KMS-11 (cell line): Measurements from ENCODE around the gene HSP90AB1.

Source experiments
- H2AFZ ChIP-seq: fragments of 200-600 bp; sonication (generic); 2 replicates; pipeline ENCODE4 v1.6.1; 2016; ENCODE audit warnings: antibody characterized with exemption, mixed run types, low read depth
- H3K27ac ChIP-seq: fragments of 200-600 bp; sonication (generic); 2 replicates; pipeline ENCODE4 v1.6.1; 2016; ENCODE audit warnings: mild to moderate bottlenecking, mixed run types
- H3K27me3 ChIP-seq: fragments of 200-600 bp; sonication (generic); 2 replicates; pipeline ENCODE4 v1.6.1; 2017; ENCODE audit warnings: mild to moderate bottlenecking, low read depth, mixed run types, moderate library complexity; ENCODE audit not compliant: insufficient read depth
- H3K36me3 ChIP-seq: fragments of 200-600 bp; sonication (generic); 2 replicates; pipeline ENCODE4 v1.6.1; 2017; ENCODE audit warnings: mild to moderate bottlenecking, mixed run types; ENCODE audit not compliant: insufficient read depth
- H3K4me1 ChIP-seq: fragments of 200-600 bp; sonication (generic); 2 replicates; pipeline ENCODE4 v1.6.1; 2016; ENCODE audit warnings: mild to moderate bottlenecking, low read depth, mixed run types; ENCODE audit not compliant: poor library complexity, severe bottlenecking
- H3K4me2 ChIP-seq: fragments of 200-600 bp; sonication (generic); 2 replicates; pipeline ENCODE4 v1.7.0; 2016; ENCODE audit warnings: mild to moderate bottlenecking, mixed run types
- H3K4me3 ChIP-seq: fragments of 200-600 bp; sonication (generic); IDR thresholded peaks from 2 replicates; pipeline ENCODE4 v1.6.1; 2017; ENCODE audit warnings: low read depth, low read length, mixed read lengths; ENCODE audit not compliant: insufficient read depth
- H3K79me2 ChIP-seq: fragments of 200-600 bp; sonication (generic); 2 replicates; pipeline ENCODE4 v1.6.1; 2016; ENCODE audit warnings: low read depth, mixed run types; ENCODE audit not compliant: insufficient read depth
- H3K9ac ChIP-seq: fragments of 200-600 bp; sonication (generic); 2 replicates; pipeline ENCODE4 v1.6.1; 2016; ENCODE audit warnings: mild to moderate bottlenecking, mixed run types
- H4K20me1 ChIP-seq: fragments of 200-600 bp; sonication (generic); 2 replicates; pipeline ENCODE4 v1.6.1; 2016; ENCODE audit warnings: mild to moderate bottlenecking, mixed run types; ENCODE audit not compliant: insufficient read depth
- CTCF ChIP-seq: fragments of 200-600 bp; sonication (generic); conservative IDR thresholded peaks from 2 replicates; pipeline ENCODE4 v1.6.1; 2017; ENCODE audit warnings: low read depth, mild to moderate bottlenecking, antibody characterized with exemption, low read length, moderate library complexity, mixed read lengths

Gene HSP90AB1

GRCh38 chr6:44217332-44218143, 29.4 kb upstream of the HSP90AB1 start:
- H3K4me2 ChIP-seq = peak overlapping the region; percentile 93
- no peak overlapping the region for H3K9ac ChIP-seq
- peaks cover 48% of the 10 kb centered on the region for H3K4me1 ChIP-seq
- no peak for TF ChIP-seq CTCF
- H3K36me3 ChIP-seq = no peaks in the 10 kb centered on the region
- H3K4me3 ChIP-seq = no peak overlapping the region
- H4K20me1 ChIP-seq = no peaks in the 10 kb centered on the region
- H3K27ac ChIP-seq = no peak overlapping the region
- H2AFZ ChIP-seq = no peak overlapping the region
- no peaks in the 10 kb centered on the region for H3K27me3 ChIP-seq
- no peaks in the 10 kb centered on the region for H3K79me2 ChIP-seq

- Histone ChIP-seq H3K9ac (peak overlapping the region; percentile 61), H3K4me1 (peaks cover 53% of the 10 kb centered on the region), H3K27me3 (no peaks in the 10 kb centered on the region), H2AFZ (peak overlapping the region; percentile 58), H3K27ac (peak overlapping the region; percentile 57), H4K20me1 (no peaks in the 10 kb centered on the region), H3K4me2 (peak overlapping the region; percentile 93), H3K36me3 (no peaks in the 10 kb centered on the region), H3K79me2 (peaks cover 3% of the 10 kb centered on the region), H3K4me3 (no peak overlapping the region)
- TF ChIP-seq CTCF = no peak
These were observed 27.7 kb upstream of the HSP90AB1 start for GRCh38 chr6:44219053-44219814.

GRCh38 chr6:44219815-44220784, 26.8 kb upstream of the HSP90AB1 start:
- no peaks in the 10 kb centered on the region for H3K27me3 ChIP-seq
- peak overlapping the region; percentile 71 for H3K4me2 ChIP-seq
- H3K4me3 ChIP-seq = no peak overlapping the region
- peak overlapping the region; percentile 12; the same call in 1 of the 2 replicates for H3K9ac ChIP-seq
- no peaks in the 10 kb centered on the region for H4K20me1 ChIP-seq
- H3K4me1 ChIP-seq = peaks cover 57% of the 10 kb centered on the region
- no peaks in the 10 kb centered on the region for H3K36me3 ChIP-seq
- H2AFZ ChIP-seq = no peak overlapping the region
- peaks cover 12% of the 10 kb centered on the region for H3K79me2 ChIP-seq
- no peak for TF ChIP-seq CTCF
- peak overlapping the region; percentile 45 for H3K27ac ChIP-seq

GRCh38 chr6:44220913-44221290, 26.0 kb upstream of the HSP90AB1 start:
- TF ChIP-seq CTCF = no peak
- peak overlapping the region; percentile 47; the same call in 1 of the 2 replicates for H2AFZ ChIP-seq
- peaks cover 5% of the 10 kb centered on the region; the same call in 1 of the 2 replicates for H4K20me1 ChIP-seq
- no peak overlapping the region for H3K4me3 ChIP-seq
- no peaks in the 10 kb centered on the region for H3K27me3 ChIP-seq
- H3K27ac ChIP-seq = peak overlapping the region; percentile 69
- H3K9ac ChIP-seq = peak overlapping the region; percentile 18; the same call in 1 of the 2 replicates
- H3K4me2 ChIP-seq = peak overlapping the region; percentile 51
- H3K36me3 ChIP-seq = no peaks in the 10 kb centered on the region
- H3K4me1 ChIP-seq = peaks cover 65% of the 10 kb centered on the region
- H3K79me2 ChIP-seq = peaks cover 20% of the 10 kb centered on the region
